ENCODE measurements around the gene SERPINA9. TPM values are rescaled to one million over a fixed set of nuclear protein-coding genes. Genes with fewer than 3 reads are reported as not detected.

Gene SERPINA9
- total and polyA plus RNA-seq, 4 donors: not detected

GRCh38 chr14:94455928-94456327, 20.1 kb downstream of the SERPINA9 start:
- DNase-seq: no peak
- Histone ChIP-seq H3K9me3 (ENCODE audit: control insufficient read depth in 4 of 4, insufficient read depth in 3 of 4, low read length in 3 of 4) (peaks cover 0 to 5% (median 3%) of the 10 kb centered on the region in 4 donors), H3K36me3 (ENCODE audit: control insufficient read depth in 4 of 4, insufficient read depth in 4 of 4, low read length in 4 of 4) (no peaks in the 10 kb centered on the region), H3K9ac (ENCODE audit: insufficient read depth in 1 of 2, low read length in 2 of 2) (no peak overlapping the region), H3K27me3 (ENCODE audit: control insufficient read depth in 3 of 3, insufficient read depth in 3 of 3, low read length in 2 of 3) (peaks cover 0 to 3% (median 0%) of the 10 kb centered on the region in 3 donors), H3K27ac (ENCODE audit: low read depth in 1 of 2, low read length in 1 of 2) (no peak overlapping the region), H3K4me3 (no peak overlapping the region), H3K4me1 (ENCODE audit: control insufficient read depth in 5 of 5, insufficient read depth in 5 of 5, low read length in 5 of 5) (no peaks in the 10 kb centered on the region)
- 0 to 46% methylated on average over 1 of the region's 1 CpG for WGBS, 2 donors
- TF ChIP-seq CTCF (IDR thresholded peaks at IDR 0.05; ENCODE audit: control extremely low read depth, extremely low read depth): no peak
- ATAC-seq (ENCODE audit: insufficient read depth, low FRiP score): no peak

- H3K9ac ChIP-seq (ENCODE audit: insufficient read depth in 1 of 2, low read length in 2 of 2): no peak overlapping the region
- H3K4me3 ChIP-seq: no peak overlapping the region
- DNase-seq (no peak), ATAC-seq (ENCODE audit: insufficient read depth, low FRiP score) (no peak)
- no peak overlapping the region for H3K27ac ChIP-seq (ENCODE audit: low read depth in 1 of 2, low read length in 1 of 2)
- peaks cover 0 to 6% (median 5%) of the 10 kb centered on the region in 3 donors for H3K27me3 ChIP-seq (ENCODE audit: control insufficient read depth in 3 of 3, insufficient read depth in 3 of 3, low read length in 2 of 3)
- no peaks in the 10 kb centered on the region for H3K36me3 ChIP-seq (ENCODE audit: control insufficient read depth in 4 of 4, insufficient read depth in 4 of 4, low read length in 4 of 4)
- no peak for TF ChIP-seq CTCF (IDR thresholded peaks at IDR 0.05; ENCODE audit: control extremely low read depth, extremely low read depth)
- peaks cover 0 to 2% (median 1%) of the 10 kb centered on the region in 4 donors for H3K9me3 ChIP-seq (ENCODE audit: control insufficient read depth in 4 of 4, insufficient read depth in 3 of 4, low read length in 3 of 4)
- no peaks in the 10 kb centered on the region for H3K4me1 ChIP-seq (ENCODE audit: control insufficient read depth in 5 of 5, insufficient read depth in 5 of 5, low read length in 5 of 5)
- 38 to 41% methylated on average over 3 of the region's 3 CpGs for WGBS, 2 donors
Observed at GRCh38 chr14:94451826-94452225, 24.2 kb downstream of the SERPINA9 start.

- Histone ChIP-seq H3K4me3 (no peak overlapping the region), H3K27ac (ENCODE audit: low read depth in 1 of 2, low read length in 1 of 2) (no peak overlapping the region), H3K4me1 (ENCODE audit: control insufficient read depth in 5 of 5, insufficient read depth in 5 of 5, low read length in 5 of 5) (no peaks in the 10 kb centered on the region), H3K36me3 (ENCODE audit: control insufficient read depth in 4 of 4, insufficient read depth in 4 of 4, low read length in 4 of 4) (no peaks in the 10 kb centered on the region), H3K27me3 (ENCODE audit: control insufficient read depth in 3 of 3, insufficient read depth in 3 of 3, low read length in 2 of 3) (peaks cover 0 to 6% (median 5%) of the 10 kb centered on the region in 3 donors), H3K9ac (ENCODE audit: insufficient read depth in 1 of 2, low read length in 2 of 2) (no peak overlapping the region), H3K9me3 (ENCODE audit: control insufficient read depth in 4 of 4, insufficient read depth in 3 of 4, low read length in 3 of 4) (peaks cover 0 to 2% (median 1%) of the 10 kb centered on the region in 4 donors)
- DNase-seq: no peak
- no peak for TF ChIP-seq CTCF (IDR thresholded peaks at IDR 0.05; ENCODE audit: control extremely low read depth, extremely low read depth)
- no peak for ATAC-seq (ENCODE audit: insufficient read depth, low FRiP score)
- WGBS, 2 donors: 22 to 30% methylated on average over 8 of the region's 8 CpGs
Observed at GRCh38 chr14:94451091-94451771, 24.8 kb downstream of the SERPINA9 start.

- no peaks in the 10 kb centered on the region for H3K36me3 ChIP-seq (ENCODE audit: control insufficient read depth in 4 of 4, insufficient read depth in 4 of 4, low read length in 4 of 4)
- ATAC-seq (ENCODE audit: insufficient read depth, low FRiP score): no peak
- DNase-seq: no peak
- H3K27ac ChIP-seq (ENCODE audit: low read depth in 1 of 2, low read length in 1 of 2): no peak overlapping the region
- no peak overlapping the region for H3K4me3 ChIP-seq
- peaks cover 0 to 6% (median 5%) of the 10 kb centered on the region in 3 donors for H3K27me3 ChIP-seq (ENCODE audit: control insufficient read depth in 3 of 3, insufficient read depth in 3 of 3, low read length in 2 of 3)
- no peaks in the 10 kb centered on the region for H3K4me1 ChIP-seq (ENCODE audit: control insufficient read depth in 5 of 5, insufficient read depth in 5 of 5, low read length in 5 of 5)
- TF ChIP-seq CTCF (IDR thresholded peaks at IDR 0.05; ENCODE audit: control extremely low read depth, extremely low read depth): no peak
- peaks cover 0 to 2% (median 1%) of the 10 kb centered on the region in 4 donors for H3K9me3 ChIP-seq (ENCODE audit: control insufficient read depth in 4 of 4, insufficient read depth in 3 of 4, low read length in 3 of 4)
- 61 to 68% methylated on average over 3 of the region's 3 CpGs for WGBS, 2 donors
- H3K9ac ChIP-seq (ENCODE audit: insufficient read depth in 1 of 2, low read length in 2 of 2): no peak overlapping the region
Observed at GRCh38 chr14:94450722-94451090, 25.3 kb downstream of the SERPINA9 start.

All from lung (tissue), 12 donors.